ENCODE measurements around the gene CTNNA2. TPM values are rescaled to one million over a fixed set of nuclear protein-coding genes. Genes with fewer than 3 reads are reported as not detected.

Gene CTNNA2
- total RNA-seq, 4 donors from 2014 or later: 0.19 TPM; not detected in 3

GRCh38 chr2:80361904-80362303, 849.1 kb downstream of the CTNNA2 start:
- no peak for TF ChIP-seq CTCF (IDR thresholded peaks at IDR 0.05)
- ATAC-seq (ENCODE audit: low FRiP score): no peak
- DNase-seq (ENCODE audit: low spot score): no peak

- no peak for TF ChIP-seq CTCF (IDR thresholded peaks at IDR 0.05)
- ATAC-seq (ENCODE audit: low FRiP score) (no peak), DNase-seq (ENCODE audit: low spot score) (no peak)
Observed at GRCh38 chr2:80363330-80363729, 850.5 kb downstream of the CTNNA2 start.

GRCh38 chr2:80363791-80364349, 851.0 kb downstream of the CTNNA2 start:
- no peak for TF ChIP-seq CTCF (IDR thresholded peaks at IDR 0.05)
- no peak for DNase-seq (ENCODE audit: low spot score)
- no peak for ATAC-seq (ENCODE audit: low FRiP score)

- ATAC-seq (ENCODE audit: low FRiP score) (no peak), DNase-seq (ENCODE audit: low spot score) (no peak)
- TF ChIP-seq CTCF (IDR thresholded peaks at IDR 0.05): no peak
Observed at GRCh38 chr2:80364524-80365212, 851.8 kb downstream of the CTNNA2 start.

GRCh38 chr2:80365762-80366161, 852.9 kb downstream of the CTNNA2 start:
- no peak for ATAC-seq (ENCODE audit: low FRiP score)
- TF ChIP-seq CTCF (IDR thresholded peaks at IDR 0.05): no peak
- no peak for DNase-seq (ENCODE audit: low spot score)

GRCh38 chr2:80370375-80371009, 857.6 kb downstream of the CTNNA2 start:
- DNase-seq (ENCODE audit: low spot score) (no peak), ATAC-seq (ENCODE audit: low FRiP score) (no peak)
- no peak for TF ChIP-seq CTCF (IDR thresholded peaks at IDR 0.05)

GRCh38 chr2:80374105-80374504, 861.3 kb downstream of the CTNNA2 start:
- DNase-seq (ENCODE audit: low spot score): no peak
- no peak for ATAC-seq (ENCODE audit: low FRiP score)
- no peak for TF ChIP-seq CTCF (IDR thresholded peaks at IDR 0.05)

Data from omental fat pad (tissue), 4 donors.